GM19238 (cell line): ENCODE data around the gene USP44.

Experiments used
- DNase-seq: peaks from one replicate; pipeline ENCODE4 v3.0.0; 2011; ENCODE audit warnings: low spot score; ENCODE audit not compliant: insufficient read length

Gene USP44

GRCh38 chr12:95548539-95549391, 2.5 kb downstream of the USP44 start:
- peak; percentile 16 for DNase-seq

GRCh38 chr12:95548056-95548538, 3.2 kb downstream of the USP44 start:
- no peak for DNase-seq

DNA sequence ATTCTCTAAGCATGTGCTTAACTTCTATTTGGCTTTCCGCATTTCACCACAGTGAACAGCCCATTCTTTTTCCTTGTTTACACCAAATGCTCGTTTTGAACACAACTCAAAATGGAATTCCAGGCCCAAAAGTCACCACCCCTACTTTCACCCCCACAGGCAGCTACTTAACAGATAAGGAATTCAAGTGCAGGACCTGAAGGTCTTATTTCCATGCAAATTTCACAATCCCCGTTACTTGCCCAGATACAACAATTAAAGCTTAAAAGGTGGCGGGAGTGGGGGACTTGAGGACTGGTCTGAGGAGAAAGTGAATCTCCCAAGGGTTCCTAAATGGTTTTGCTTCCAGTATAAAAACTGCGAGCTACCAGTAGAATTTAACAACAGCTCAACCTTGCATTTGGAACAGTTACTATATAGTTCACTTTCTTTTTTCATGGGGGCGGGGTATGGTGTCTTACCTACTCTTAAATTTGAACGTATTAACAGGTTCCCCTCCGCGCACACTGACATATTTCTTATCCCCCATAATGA, 3.7 kb downstream of the USP44 start:
- no peak for DNase-seq

GRCh38 chr12:95546491-95546813, 4.8 kb downstream of the USP44 start:
- no peak for DNase-seq

GRCh38 chr12:95545731-95546490, 5.4 kb downstream of the USP44 start:
- no peak for DNase-seq

- no peak for DNase-seq
Observed at GRCh38 chr12:95545303-95545702, 6.0 kb downstream of the USP44 start.

GRCh38 chr12:95544756-95545155, 6.5 kb downstream of the USP44 start:
- DNase-seq = no peak

GRCh38 chr12:95543305-95543704, 8.0 kb downstream of the USP44 start:
- no peak for DNase-seq

- no peak for DNase-seq
Observed at GRCh38 chr12:95541436-95541835, 9.8 kb downstream of the USP44 start.

- no peak for DNase-seq
Observed at GRCh38 chr12:95538656-95539055, 12.6 kb downstream of the USP44 start.

DNA sequence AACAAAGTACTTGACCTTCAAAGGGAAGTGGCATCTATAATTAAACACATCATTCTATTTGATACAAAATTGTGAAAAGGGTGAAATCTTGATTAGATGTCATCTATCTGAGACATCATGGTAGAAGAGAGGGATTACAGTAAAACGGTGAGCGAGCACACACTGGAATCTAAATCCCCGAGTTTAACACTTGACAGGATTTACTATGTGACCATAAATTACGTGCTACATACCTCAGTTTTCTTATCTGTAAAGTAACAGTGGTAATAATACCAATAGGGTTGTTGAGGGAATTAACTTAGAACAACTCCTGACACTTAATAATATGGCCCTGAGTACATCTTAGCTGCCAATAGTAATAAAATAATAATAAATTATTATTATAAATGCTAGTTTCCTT, 13.3 kb downstream of the USP44 start:
- no peak for DNase-seq

DNA sequence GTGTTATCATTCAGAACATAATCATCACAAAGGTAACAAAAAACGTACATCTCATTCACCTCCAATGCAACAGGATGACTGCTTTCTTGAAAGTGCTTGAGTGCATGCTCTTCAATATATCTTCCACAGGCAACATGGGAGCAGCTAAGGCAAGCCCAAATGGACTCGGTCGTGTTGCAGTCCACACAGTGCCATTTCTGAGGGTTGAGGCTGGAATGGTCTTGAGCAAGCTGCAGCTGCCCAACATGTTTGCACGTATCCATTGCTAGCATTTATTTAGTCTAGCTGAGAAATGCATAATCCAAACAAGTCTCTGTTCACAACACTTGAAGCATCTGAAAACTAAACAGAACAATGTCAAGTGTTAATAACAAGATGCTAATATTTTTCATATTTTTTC, 17.3 kb downstream of the USP44 start:
- no peak for DNase-seq

DNA sequence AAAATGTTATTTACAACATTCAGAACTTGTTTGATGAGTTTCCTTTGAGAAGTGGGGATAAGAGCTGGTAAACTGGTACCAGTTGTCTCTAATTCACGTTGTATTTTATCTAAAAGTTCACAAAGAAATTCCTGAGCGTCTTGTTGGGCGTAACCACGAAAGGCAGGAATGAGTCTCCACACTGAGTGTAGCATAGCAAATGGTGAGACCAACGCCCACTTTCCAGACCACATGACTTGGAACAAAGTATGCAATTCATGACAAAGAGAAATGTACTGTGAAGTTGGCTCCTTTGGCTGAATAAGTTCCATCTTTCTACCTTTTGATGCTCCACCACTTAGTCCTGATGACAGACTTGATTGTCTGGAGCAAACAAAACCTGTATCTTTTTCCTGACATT, 18.4 kb downstream of the USP44 start:
- DNase-seq = no peak

GRCh38 chr12:95529693-95530225, 21.5 kb downstream of the USP44 start:
- no peak for DNase-seq

DNA sequence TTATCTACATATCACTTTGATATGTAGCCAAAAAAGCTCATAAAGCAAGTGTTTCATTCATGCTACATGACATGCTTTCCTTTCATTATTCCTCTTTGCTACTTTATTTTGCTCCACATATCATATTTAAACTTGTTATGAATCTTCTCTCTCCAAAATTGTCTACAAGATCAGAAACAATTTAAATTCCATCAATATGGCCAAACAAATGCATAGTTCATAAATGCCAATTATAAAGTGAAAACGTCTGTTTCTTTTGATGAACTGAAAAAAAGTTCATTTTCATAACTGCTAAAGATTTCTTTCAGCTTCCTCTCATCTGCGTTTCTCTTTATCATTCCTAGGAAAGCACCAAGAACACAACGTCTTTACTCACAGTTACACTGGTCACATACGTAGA, 22.8 kb downstream of the USP44 start:
- no peak for DNase-seq

DNA sequence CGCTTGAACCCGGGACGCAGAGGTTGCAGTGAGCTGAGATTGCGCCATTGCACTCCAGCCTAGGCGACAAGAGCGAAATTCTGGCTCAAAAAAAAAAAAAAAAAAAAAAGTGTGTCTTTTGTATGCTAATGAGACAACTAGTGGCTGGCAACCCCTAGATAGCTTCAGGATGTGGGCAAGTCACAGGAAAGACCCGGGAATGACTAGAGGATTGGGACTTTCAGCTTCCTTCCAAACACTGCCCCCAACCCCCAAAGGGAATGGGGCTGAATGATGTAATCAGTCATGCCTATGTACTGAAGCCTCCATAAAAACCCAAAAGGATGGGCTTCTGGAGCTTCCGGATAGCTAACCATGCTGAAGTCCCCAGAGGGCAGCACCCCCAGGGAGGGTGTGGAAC, 28.6 kb downstream of the USP44 start:
- no peak for DNase-seq

DNA sequence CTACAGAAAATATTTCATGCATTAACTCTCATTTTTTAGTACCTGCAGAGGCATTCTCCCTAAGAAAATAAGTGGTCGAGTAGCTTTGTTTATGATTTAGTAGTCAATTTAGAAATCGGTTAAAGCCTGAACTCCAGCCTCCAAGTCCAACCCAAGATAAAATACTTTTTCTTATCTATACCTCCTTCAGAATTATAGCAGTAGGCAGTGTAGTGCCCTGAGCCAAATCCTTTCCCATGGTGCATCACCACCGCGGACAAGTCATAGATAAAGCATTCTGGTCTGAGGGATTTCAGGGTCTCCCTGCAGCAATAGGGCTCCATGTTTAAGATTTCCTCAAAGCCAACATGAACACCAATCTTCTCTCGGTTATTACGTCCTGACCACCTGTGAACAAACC, 30.5 kb downstream of the USP44 start:
- DNase-seq = no peak

DNA sequence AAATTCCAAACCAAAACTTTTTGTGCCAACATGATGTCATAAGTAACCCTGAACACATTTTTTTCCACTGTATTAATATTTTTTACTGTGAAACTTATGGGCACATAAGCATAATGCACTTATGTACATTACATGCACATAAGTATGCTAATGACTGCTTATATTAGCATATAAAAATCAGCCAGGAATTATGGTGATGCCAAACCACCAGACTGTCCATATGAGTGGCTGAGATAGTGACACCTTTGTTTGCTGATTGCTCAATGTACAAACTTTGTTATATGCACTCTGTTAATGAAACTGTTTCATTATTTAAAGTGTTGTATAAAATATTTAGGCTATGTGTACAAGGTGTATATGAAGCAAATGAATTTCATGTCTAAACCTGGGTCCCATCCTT, 32.3 kb downstream of the USP44 start:
- no peak for DNase-seq

DNA sequence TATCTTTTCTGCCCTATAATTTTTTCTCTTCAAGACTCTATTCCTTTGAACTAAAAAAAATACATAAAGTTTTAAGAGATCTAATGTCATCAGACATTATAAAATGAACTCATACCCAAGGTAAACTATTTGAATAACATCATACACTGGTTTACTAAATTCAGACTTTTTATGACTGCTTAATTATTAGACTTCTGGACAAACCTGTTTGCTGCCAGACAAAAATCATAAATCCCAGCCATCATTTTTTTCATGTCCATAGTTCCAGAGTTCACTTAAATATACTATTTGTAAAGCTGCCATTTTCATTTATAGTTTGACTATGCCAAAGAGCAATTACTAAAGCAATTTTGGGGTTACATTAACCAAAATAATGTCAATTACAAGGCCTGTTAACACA, 34.0 kb downstream of the USP44 start:
- no peak for DNase-seq

- DNase-seq = no peak
Observed at GRCh38 chr12:95516757-95517156, 34.5 kb downstream of the USP44 start.

DNA sequence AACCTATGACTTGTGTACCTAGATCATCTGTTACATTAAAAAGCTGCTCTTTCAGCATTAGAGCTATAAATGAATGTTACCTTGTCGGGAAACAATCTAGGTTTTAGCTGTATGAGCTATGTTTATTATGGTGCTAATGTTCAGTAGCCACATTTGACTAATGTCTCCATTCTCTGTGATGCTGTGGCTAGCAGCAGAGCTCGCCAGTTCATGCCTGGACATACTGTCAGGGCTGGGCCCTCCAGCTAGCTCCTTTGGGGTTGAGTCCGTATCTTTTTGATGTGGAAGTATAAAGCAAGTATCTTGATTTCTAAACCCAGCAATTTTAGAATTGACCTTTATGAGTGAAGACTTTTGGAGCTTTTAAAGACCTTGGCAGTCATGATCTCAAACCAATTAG, 36.1 kb downstream of the USP44 start:
- no peak for DNase-seq

- DNase-seq = no peak
Observed at GRCh38 chr12:95513599-95513998, 37.7 kb downstream of the USP44 start.
